22Rv1 (cell line): ENCODE measurements around the gene LRMDA.

ENCODE experiments used
- CTCF ChIP-seq: fragments of 450-650 bp; IDR thresholded peaks from 2 replicates; pipeline ENCODE4 v1.5.1; 2017; ENCODE audit warnings: mild to moderate bottlenecking
- ZFX ChIP-seq: fragments of 450-650 bp; IDR thresholded peaks from 2 replicates; pipeline ENCODE4 v1.6.1; 2017; ENCODE audit warnings: antibody characterized with exemption, borderline replicate concordance

DNA sequence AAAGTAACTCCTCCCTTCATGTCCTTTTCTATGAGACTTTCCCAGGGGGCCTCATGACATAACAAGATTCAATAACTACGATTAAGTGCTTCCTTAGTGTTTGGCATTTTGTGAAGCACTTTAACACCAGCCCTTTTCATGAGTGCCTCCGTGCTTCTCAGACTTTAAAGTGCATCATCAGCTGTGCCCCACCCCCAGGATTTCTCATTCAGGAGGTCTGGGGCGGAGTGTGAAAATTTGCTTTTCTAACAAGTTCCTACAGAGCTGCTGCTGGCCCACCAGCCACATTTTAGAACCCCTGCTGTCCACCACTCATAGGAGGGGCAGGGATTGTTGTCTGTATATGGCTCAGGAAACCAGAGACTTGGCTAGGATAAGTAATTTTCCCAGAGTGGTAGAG is 445.3 kb downstream of the LRMDA start:
- TF ChIP-seq CTCF: no peak
- TF ChIP-seq ZFX: no peak
